ENCODE measurements around the gene SMPD2. TPM values are rescaled to one million over a fixed set of nuclear protein-coding genes. Genes with fewer than 3 reads are reported as not detected.

Gene SMPD2
- total and polyA plus RNA-seq, 2 of the 4 experiments (the other 2 are of a cell fraction), result 7.7 to 9.0 TPM

DNA sequence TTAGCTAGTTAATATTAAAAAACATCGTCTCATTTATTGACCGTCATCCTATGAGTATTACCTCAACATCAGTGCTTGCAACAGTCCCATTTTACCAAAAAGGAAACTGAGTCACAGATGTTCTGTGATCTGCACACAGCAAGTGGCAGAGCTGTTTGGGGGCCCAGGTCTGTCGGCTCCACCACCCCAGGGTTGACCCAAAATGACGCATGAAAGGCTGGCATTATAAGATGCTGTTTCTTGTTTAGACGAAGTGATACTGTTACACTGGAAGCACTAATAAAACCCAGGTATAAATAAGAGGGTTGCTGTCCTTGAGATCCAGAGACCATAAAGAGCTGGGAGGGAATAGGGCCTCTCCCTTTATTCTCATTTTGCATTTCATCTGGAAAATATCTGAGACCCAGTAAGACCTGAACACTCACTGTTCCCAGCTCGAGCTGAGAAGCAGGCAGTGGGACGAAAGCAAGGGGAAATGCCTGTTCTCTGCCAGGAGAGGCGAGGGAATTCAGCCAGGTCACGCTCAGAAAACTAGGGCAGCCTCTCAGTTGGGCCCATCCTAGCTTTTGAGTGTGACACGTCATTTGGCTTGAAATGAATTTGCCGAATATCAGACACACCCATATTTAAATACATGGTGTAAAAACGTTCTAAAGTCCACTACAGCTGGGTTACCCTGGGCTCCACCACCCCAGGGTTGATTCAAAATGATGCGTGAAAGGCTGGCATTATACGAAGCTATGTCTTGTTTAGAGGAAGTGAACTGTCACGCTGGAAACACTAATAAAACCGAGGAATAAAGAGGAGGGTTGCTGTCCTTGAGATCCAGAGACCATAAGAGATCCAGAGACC lies 16.4 kb downstream of the SMPD2 start:
- H2BK20ac ChIP-seq (ENCODE audit: low read depth, low read length), result no peak overlapping the region
- TF ChIP-seq MAZ (IDR thresholded peaks at IDR 0.05; ENCODE audit: borderline replicate concordance, low read depth, low read length) (no peak), RAD21 (IDR thresholded peaks at IDR 0.05; ENCODE audit: low read length) (no peak), RFX5 (IDR thresholded peaks at IDR 0.05; ENCODE audit: low read depth, low read length) (no peak), MXI1 (IDR thresholded peaks at IDR 0.05; ENCODE audit: borderline replicate concordance, low read depth, low read length) (no peak), ELK1 (IDR thresholded peaks at IDR 0.05; ENCODE audit: borderline replicate concordance, low read depth, low read length) (no peak), NFE2L2 (IDR thresholded peaks at IDR 0.05; ENCODE audit: low read depth, low read length) (no peak), POLR2A (IDR thresholded peaks at IDR 0.05; ENCODE audit: low read depth, low read length) (no peak), BHLHE40 (IDR thresholded peaks at IDR 0.05; ENCODE audit: low read depth, low read length) (no peak), SMC3 (IDR thresholded peaks at IDR 0.05; ENCODE audit: low read depth, low read length) (no peak), RCOR1 (IDR thresholded peaks at IDR 0.05; ENCODE audit: insufficient replicate concordance, low read length) (no peak), FOS (IDR thresholded peaks at IDR 0.05; ENCODE audit: low read depth, low read length) (no peak)
- TF ChIP-seq, protein P1, sequence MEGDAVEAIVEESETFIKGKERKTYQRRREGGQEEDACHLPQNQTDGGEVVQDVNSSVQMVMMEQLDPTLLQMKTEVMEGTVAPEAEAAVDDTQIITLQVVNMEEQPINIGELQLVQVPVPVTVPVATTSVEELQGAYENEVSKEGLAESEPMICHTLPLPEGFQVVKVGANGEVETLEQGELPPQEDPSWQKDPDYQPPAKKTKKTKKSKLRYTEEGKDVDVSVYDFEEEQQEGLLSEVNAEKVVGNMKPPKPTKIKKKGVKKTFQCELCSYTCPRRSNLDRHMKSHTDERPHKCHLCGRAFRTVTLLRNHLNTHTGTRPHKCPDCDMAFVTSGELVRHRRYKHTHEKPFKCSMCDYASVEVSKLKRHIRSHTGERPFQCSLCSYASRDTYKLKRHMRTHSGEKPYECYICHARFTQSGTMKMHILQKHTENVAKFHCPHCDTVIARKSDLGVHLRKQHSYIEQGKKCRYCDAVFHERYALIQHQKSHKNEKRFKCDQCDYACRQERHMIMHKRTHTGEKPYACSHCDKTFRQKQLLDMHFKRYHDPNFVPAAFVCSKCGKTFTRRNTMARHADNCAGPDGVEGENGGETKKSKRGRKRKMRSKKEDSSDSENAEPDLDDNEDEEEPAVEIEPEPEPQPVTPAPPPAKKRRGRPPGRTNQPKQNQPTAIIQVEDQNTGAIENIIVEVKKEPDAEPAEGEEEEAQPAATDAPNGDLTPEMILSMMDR (conservative IDR thresholded peaks at IDR 0.05; ENCODE audit: low read depth, low read length), result no peak
- TF ChIP-seq, protein P2, sequence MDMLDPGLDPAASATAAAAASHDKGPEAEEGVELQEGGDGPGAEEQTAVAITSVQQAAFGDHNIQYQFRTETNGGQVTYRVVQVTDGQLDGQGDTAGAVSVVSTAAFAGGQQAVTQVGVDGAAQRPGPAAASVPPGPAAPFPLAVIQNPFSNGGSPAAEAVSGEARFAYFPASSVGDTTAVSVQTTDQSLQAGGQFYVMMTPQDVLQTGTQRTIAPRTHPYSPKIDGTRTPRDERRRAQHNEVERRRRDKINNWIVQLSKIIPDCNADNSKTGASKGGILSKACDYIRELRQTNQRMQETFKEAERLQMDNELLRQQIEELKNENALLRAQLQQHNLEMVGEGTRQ (IDR thresholded peaks at IDR 0.05; ENCODE audit: low read depth, low read length), result no peak

More for the DNA sequence above, 16.4 kb downstream of the SMPD2 start:
- peak overlapping the region; percentile 98; the same call in 1 of the 2 replicates for H3K4me3 ChIP-seq (ENCODE audit: insufficient read depth, low read depth, low read length)
- peak overlapping the region; percentile 59 for H2AFZ ChIP-seq (replicated peaks; ENCODE audit: low read length, poor library complexity)
- H3K27me3 ChIP-seq (ENCODE audit: control insufficient read depth, insufficient read depth, low read length), result no peaks in the 10 kb centered on the region
- no peak overlapping the region for H3K56ac ChIP-seq (ENCODE audit: extremely low read depth, insufficient read depth, low read length)
- no TSS peak for BruUV-seq (replicated peaks)
- 68% methylated on average over 2 of the region's 16 CpGs; no CpG with 5 or more reads in 1 of the 2 experiments for WGBS, 2 experiments (ENCODE audit: extremely low coverage in 2 of 2, insufficient read length in 1 of 2)
- peak overlapping the region; percentile 47; the same call in 1 of the 2 replicates for H3K9ac ChIP-seq (ENCODE audit: low read depth, low read length)
- dilution Hi-C loops (cut with HindIII; ENCODE audit: low sequenced_read_pairs, unreplicated experiment) (no loop called here), intact Hi-C loops (cut with micrococcal nuclease) (no loop called here), in situ Hi-C loops (cut with MboI; ENCODE audit: low sequenced_read_pairs) (no loop called here)
- peaks cover 12% of the 10 kb centered on the region for H3K9me1 ChIP-seq (ENCODE audit: insufficient read depth, low read length)
- no peak overlapping the region for H3K27ac ChIP-seq (ENCODE audit: insufficient read depth, low read length)
- H4K5ac ChIP-seq (ENCODE audit: low read depth, low read length), result no peak overlapping the region
- peak; percentile 31 for DNase-seq
- H2AK5ac ChIP-seq (ENCODE audit: low read depth, low read length), result peak overlapping the region; percentile 20
- CTCF ChIA-PET, result interaction anchor here (0.6 to 1.0 kb wide), 3 partner anchors 11 to 15 kb away, joined by 3 to 4 read pairs (median 3); no protein-coding TSS in a partner anchor
- no peak overlapping the region for H2BK120ac ChIP-seq (ENCODE audit: low read depth, low read length)
- H3K4ac ChIP-seq (ENCODE audit: low read depth, low read length), result peak overlapping the region; percentile 82
- H3K9me3 ChIP-seq (ENCODE audit: control insufficient read depth, insufficient read depth, low read length), result no peaks in the 10 kb centered on the region
- POLR2A ChIA-PET (ENCODE audit: unreplicated experiment), result interaction anchor here (0.5 kb wide), 1 partner anchor 439 kb away, joined by 3 read pairs; no protein-coding TSS in a partner anchor
- no peaks in the 10 kb centered on the region for H4K20me1 ChIP-seq (ENCODE audit: insufficient read depth, low read length)
- H3K4me1 ChIP-seq (ENCODE audit: control insufficient read depth, insufficient read depth, low read length), result peaks cover 11% of the 10 kb centered on the region
- H4K91ac ChIP-seq (ENCODE audit: insufficient read depth, low read depth, low read length), result peak overlapping the region; percentile 75; the same call in 1 of the 2 replicates
- no peak overlapping the region for H2BK5ac ChIP-seq (ENCODE audit: low read depth, low read length, poor library complexity, severe bottlenecking)
- peak overlapping the region; percentile 17; the same call in 1 of the 2 replicates for H3K14ac ChIP-seq (replicated peaks; ENCODE audit: low read depth, low read length)
- peak overlapping the region; percentile 70 for H3K23ac ChIP-seq (ENCODE audit: low read depth, low read length)
- no peak for ATAC-seq (ENCODE audit: low read depth)
- H2AK9ac ChIP-seq (replicated peaks; ENCODE audit: low read depth, low read length, poor library complexity), result peak overlapping the region; percentile 98
- H3K4me2 ChIP-seq (ENCODE audit: low read depth, low read length), result peak overlapping the region; percentile 86
- H4K8ac ChIP-seq (ENCODE audit: low read depth in 2 of 2, low read length in 2 of 2), result peak overlapping the region; percentile 91 to 97; a peak in 2 of 4 replicates
- no peak overlapping the region for H2BK15ac ChIP-seq (ENCODE audit: low read depth, low read length)
- H3K18ac ChIP-seq (ENCODE audit: low read depth, low read length), result no peak overlapping the region
- H3K36me3 ChIP-seq (ENCODE audit: control insufficient read depth, insufficient read depth, low read length), result peaks cover 17% of the 10 kb centered on the region; the same call in 1 of the 2 replicates
- peaks cover 26 to 57% of the 10 kb centered on the region in 2 experiments for H3K79me1 ChIP-seq (ENCODE audit: low read depth in 1 of 2, low read length in 2 of 2)

Measured in IMR-90 (cell line).